Activated naive CD8-positive, alpha-beta T cell treated with anti-CD3 and anti-CD28 coated beads, Interleukin-2, amount 10 ng/mL, durations not matched to agents 7 days and 5 days (primary cell): ENCODE measurements around the gene ZNF407. TPM values are rescaled to one million over a fixed set of nuclear protein-coding genes. Genes with fewer than 3 reads are reported as not detected.

Source experiments
- ATAC-seq: fragments of 150-1000 bp; cut with Tn5 transposase; one replicate; pipeline ENCODE4 v1.10.0; 2021; ENCODE audit warnings: low read depth, moderate library complexity
- POLR2A ChIA-PET: fragments of 350-600 bp; sonication (Branson Sonifier 250); formaldehyde crosslinking; loops from one replicate; lab custom pipeline; 2021; ENCODE audit warnings: antibody characterized with exemption; lab: Charles Lee
- DNase-seq: peaks from one replicate; pipeline ENCODE4 v3.0.0; 2021
- H3K27ac Mint-ChIP-seq: one replicate; pipeline ENCODE4 v1.8.0; 2022; ENCODE audit warnings: mild to moderate bottlenecking, mixed read lengths
- H3K27me3 Mint-ChIP-seq: one replicate; pipeline ENCODE4 v1.8.0; 2022; ENCODE audit warnings: mild to moderate bottlenecking, moderate library complexity, mixed read lengths
- H3K36me3 Mint-ChIP-seq: one replicate; pipeline ENCODE4 v1.8.0; 2021; ENCODE audit warnings: mild to moderate bottlenecking, mixed read lengths
- H3K4me1 Mint-ChIP-seq: one replicate; pipeline ENCODE4 v1.8.0; 2021; ENCODE audit warnings: mixed read lengths
- H3K4me3 Mint-ChIP-seq: one replicate; pipeline ENCODE4 v1.8.0; 2022; ENCODE audit warnings: mild to moderate bottlenecking, moderate library complexity, mixed read lengths
- H3K9me3 Mint-ChIP-seq: one replicate; pipeline ENCODE4 v1.8.0; 2021; ENCODE audit warnings: mixed read lengths
- total RNA-seq, 2 experiments: library from RNA; stranded (reverse); gene quantifications; one replicate each; pipeline ENCODE4 v1.2.3, GENCODE V29; 2021

ZNF407 gene
- total RNA-seq, 2 experiments from 2014 or later, result 16.9 to 17.1 TPM

DNA sequence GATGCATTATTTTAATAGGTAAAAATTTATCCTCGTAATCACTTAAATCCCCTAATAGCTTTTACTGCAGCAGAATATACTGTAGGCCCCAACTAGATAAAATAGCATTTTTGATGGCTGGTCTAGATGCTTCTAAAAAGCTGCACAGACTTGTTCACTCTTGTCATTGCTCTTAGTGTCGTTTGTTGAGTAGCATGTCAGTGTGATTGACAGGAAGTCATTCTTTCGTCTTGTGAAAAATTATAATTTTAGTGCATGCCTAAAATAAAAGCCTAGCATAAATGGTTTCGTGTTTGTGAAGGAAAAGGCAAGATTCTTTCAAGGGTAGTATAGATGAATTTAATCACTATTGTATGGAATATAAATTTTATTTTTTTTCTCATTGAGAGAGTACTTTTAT is 336.3 kb downstream of the ZNF407 start:
- no peak for DNase-seq
- POLR2A ChIA-PET, result no interaction called here
- no peak overlapping the region for H3K4me3 Mint-ChIP-seq
- ATAC-seq, result no peak
- H3K27me3 Mint-ChIP-seq, result no peaks in the 10 kb centered on the region
- H3K4me1 Mint-ChIP-seq, result no peaks in the 10 kb centered on the region
- peaks cover 2% of the 10 kb centered on the region for H3K36me3 Mint-ChIP-seq
- H3K27ac Mint-ChIP-seq, result no peak overlapping the region
- no peaks in the 10 kb centered on the region for H3K9me3 Mint-ChIP-seq

DNA sequence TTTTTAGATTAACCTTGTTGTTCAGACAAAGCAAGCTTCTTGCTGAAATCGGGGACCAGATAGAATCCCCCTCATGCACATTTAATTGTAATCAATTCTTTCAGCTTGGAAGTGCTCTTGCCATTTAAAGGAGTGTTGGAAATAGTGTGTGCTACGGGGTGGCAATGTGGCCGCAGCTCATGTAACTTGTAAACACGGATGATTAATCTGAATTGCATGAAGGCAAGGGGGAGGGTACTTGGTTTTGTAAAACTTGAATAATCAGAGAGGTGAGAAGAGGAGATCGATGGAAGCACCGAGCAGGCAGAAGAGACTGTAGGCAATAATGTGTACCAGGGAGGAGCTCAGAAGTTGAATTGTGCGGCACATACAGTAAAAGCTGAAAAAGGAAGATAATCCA is 337.8 kb downstream of the ZNF407 start:
- H3K36me3 Mint-ChIP-seq, result peaks cover 2% of the 10 kb centered on the region
- ATAC-seq (no peak), DNase-seq (no peak)
- H3K4me1 Mint-ChIP-seq, result no peaks in the 10 kb centered on the region
- H3K27ac Mint-ChIP-seq, result no peak overlapping the region
- POLR2A ChIA-PET, result no interaction called here
- no peaks in the 10 kb centered on the region for H3K9me3 Mint-ChIP-seq
- no peaks in the 10 kb centered on the region for H3K27me3 Mint-ChIP-seq
- no peak overlapping the region for H3K4me3 Mint-ChIP-seq

DNA sequence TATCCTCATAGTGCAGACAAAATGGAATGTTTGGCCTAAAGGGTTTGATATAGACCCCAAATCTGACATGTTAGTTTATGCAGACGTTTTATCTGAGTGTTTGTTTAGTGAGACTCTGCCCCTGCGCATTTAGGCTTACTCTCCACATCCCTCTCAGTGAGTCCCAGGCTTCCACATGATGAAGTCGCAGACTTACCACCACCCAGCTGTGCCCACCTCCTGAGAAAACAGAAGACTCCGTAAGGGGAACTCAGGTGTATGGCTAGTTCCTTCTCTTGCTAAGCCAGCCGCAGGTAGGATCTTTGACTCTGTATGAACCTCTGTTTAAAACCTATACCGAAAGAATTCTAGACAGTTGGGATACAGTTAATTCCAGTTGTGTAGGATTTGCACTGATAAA is 338.7 kb downstream of the ZNF407 start:
- Mint-ChIP-seq H3K27ac (no peak overlapping the region), H3K27me3 (no peaks in the 10 kb centered on the region), H3K4me1 (no peaks in the 10 kb centered on the region), H3K9me3 (no peaks in the 10 kb centered on the region), H3K36me3 (peaks cover 2% of the 10 kb centered on the region), H3K4me3 (no peak overlapping the region)
- POLR2A ChIA-PET, result no interaction called here
- ATAC-seq, result no peak
- DNase-seq, result no peak

DNA sequence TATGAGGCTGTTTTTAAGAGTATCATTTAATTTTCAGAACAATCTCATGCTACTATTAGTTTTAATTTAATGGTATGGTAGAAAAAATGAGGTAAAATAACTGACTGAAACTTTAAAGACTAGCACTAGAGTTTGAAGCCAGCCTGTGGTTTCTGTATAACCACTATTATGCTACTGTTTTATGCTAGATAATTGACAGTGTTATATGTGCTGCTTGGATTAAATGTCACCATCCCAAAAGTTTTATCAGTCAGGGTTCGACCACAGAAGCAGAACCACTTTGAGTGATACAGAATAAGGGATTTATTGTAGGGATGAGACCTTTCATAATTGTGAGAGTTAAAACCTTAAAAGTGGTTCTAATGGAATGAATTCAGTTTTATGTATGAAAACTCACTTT is 339.6 kb downstream of the ZNF407 start:
- H3K27ac Mint-ChIP-seq, result no peak overlapping the region
- H3K27me3 Mint-ChIP-seq, result no peaks in the 10 kb centered on the region
- no peak overlapping the region for H3K4me3 Mint-ChIP-seq
- DNase-seq, result no peak
- H3K9me3 Mint-ChIP-seq, result no peaks in the 10 kb centered on the region
- POLR2A ChIA-PET, result no interaction called here
- peaks cover 2% of the 10 kb centered on the region for H3K36me3 Mint-ChIP-seq
- no peak for ATAC-seq
- H3K4me1 Mint-ChIP-seq, result no peaks in the 10 kb centered on the region

DNA sequence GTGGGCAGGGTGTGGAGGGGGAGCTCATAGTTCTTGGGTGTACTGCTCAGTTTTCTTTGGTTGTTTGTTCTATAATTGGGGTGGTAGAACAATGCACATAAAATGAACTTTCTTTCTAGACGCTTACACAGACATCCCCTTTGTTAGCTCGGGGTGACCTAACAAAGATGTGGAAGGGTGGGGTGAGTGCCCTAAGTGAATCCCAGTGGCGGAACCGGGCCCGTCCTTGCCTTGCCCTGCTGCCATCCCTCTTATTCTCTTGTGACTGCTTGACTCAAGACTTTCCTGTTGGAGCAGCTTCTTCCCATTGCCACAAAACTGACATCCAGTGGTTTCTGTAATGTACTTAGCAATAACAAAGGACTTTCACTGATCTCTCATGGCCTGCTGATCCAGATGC is 343.2 kb downstream of the ZNF407 start:
- no peak overlapping the region for H3K4me3 Mint-ChIP-seq
- no peaks in the 10 kb centered on the region for H3K36me3 Mint-ChIP-seq
- DNase-seq (no peak), ATAC-seq (no peak)
- no peak overlapping the region for H3K27ac Mint-ChIP-seq
- H3K4me1 Mint-ChIP-seq, result no peaks in the 10 kb centered on the region
- no peaks in the 10 kb centered on the region for H3K27me3 Mint-ChIP-seq
- no peaks in the 10 kb centered on the region for H3K9me3 Mint-ChIP-seq
- POLR2A ChIA-PET, result no interaction called here

DNA sequence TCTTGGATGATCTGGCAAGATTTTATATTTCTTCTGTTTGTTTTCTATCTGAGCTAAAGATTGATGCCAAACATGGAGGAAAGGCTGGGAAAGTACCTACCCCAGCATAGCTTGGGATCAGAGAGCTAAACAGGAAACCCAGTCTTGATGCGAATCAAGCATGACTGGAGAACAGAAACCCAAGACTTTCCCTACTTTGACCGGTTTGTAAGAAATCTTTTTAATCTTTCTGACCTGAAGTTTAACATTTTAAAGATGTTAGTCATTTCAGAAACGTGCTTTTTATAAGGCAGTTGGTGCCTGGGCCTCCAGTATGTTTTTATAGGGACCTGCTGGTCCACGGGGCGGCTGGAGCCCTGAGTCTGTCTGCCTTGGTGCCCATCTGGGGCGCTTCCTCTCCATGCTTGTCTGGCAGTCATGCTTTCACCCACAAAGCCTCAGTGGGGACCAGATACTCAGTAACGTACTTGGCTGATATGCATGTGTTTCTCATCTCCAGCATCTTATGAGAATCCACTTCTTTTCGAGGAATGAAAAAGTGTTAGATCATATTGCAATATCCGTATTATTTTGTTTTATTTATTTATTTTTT is 344.7 kb downstream of the ZNF407 start:
- no peak for DNase-seq
- no peak for ATAC-seq
- POLR2A ChIA-PET, result no interaction called here
- Mint-ChIP-seq H3K9me3 (no peaks in the 10 kb centered on the region), H3K4me3 (no peak overlapping the region), H3K4me1 (no peaks in the 10 kb centered on the region), H3K27ac (no peak overlapping the region), H3K27me3 (no peaks in the 10 kb centered on the region), H3K36me3 (no peaks in the 10 kb centered on the region)

DNA sequence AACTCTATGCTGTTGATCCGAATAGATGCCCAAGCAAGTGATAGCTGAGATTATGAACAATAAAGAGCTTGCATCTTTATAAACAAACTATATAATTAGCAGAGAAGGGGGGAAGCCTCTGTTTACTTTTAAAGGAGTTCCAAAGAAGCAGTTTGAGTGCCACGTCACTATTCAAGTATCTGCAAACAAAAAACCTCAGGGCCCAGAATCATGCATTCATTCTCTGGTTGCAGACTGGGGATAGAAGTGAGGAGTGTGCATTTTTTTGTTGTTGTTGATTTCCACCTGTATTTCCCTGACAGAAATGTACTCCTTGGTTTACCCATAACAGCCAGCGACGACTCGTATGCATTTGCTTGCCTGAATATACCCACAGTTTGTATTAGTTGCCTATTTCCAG is 347.0 kb downstream of the ZNF407 start:
- DNase-seq (no peak), ATAC-seq (no peak)
- Mint-ChIP-seq H3K36me3 (no peaks in the 10 kb centered on the region), H3K27ac (no peak overlapping the region), H3K4me3 (no peak overlapping the region), H3K9me3 (no peaks in the 10 kb centered on the region), H3K4me1 (no peaks in the 10 kb centered on the region), H3K27me3 (no peaks in the 10 kb centered on the region)
- POLR2A ChIA-PET, result no interaction called here

DNA sequence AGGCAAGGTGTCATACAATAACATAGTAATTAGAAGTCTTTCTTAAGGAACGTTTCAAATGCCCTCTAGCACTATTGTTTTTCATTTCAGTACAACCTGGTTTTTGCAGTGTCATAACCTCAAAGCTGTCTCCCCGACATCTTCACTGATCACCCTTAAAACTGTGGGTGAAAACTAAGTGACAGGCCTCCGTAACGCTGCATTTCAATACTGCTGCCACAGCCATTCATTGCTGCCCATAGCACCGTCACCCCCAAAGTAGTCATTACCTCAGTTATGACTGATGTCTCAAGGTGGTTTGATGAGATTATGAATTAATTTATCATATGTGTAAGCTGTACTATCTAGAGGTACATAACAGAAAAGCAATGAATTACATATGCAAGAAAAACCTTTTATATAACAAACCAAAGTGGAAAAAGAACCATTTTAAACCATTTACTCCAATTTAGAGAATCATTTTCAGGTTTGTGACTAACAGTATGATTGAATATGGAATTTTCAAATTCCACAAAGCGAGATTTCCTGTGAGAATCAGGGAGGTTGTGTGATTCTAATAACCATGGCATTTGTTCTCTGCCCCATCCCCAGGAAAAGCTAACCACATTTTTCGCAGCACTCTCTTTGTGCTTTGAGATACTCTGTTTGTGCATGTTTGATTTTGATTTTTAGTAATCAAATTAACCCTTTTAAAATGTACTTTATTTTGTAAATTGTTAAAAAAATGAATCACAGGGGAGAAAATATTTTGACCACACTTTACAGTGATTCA is 348.3 kb downstream of the ZNF407 start:
- H3K36me3 Mint-ChIP-seq, result no peaks in the 10 kb centered on the region
- no peak for DNase-seq
- no peaks in the 10 kb centered on the region for H3K9me3 Mint-ChIP-seq
- POLR2A ChIA-PET, result no interaction called here
- H3K4me3 Mint-ChIP-seq, result no peak overlapping the region
- H3K4me1 Mint-ChIP-seq, result peaks cover under 1% of the 10 kb centered on the region
- no peaks in the 10 kb centered on the region for H3K27me3 Mint-ChIP-seq
- ATAC-seq, result no peak
- H3K27ac Mint-ChIP-seq, result no peak overlapping the region

DNA sequence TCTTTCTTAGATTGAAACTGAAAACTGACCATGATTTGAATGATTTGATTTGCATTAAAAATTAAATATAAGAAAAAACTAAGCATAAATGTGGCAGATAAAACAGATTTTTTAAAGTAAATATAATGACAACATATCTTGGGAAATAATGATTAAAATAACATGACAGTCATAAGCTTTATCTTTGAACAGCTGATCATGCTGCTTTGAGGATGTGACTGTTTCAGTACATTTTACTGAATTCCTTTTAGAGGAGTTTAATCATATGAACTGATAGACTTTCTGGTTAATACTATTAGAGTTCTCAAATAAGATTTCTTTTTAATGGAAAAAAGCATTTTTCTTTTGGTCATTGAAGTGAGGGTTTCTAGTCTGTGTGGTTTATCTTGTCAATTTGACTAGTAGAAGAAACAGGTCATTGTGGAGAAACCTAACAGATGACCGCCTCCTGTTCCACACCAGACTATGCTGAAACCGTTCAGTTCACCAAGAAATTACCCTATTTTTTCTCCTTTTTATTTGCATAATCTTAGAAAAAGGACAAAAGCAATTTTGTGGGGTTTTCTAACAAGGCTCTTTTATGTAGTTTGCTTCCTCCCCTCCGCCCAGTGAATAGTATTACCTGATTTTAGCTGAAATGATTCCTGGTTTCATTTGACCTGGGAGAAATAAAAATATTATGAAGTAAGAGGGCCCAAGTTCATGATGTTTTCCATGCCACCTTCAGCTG is 349.1 kb downstream of the ZNF407 start:
- H3K36me3 Mint-ChIP-seq, result no peaks in the 10 kb centered on the region
- DNase-seq (no peak), ATAC-seq (no peak)
- H3K9me3 Mint-ChIP-seq, result no peaks in the 10 kb centered on the region
- H3K27me3 Mint-ChIP-seq, result no peaks in the 10 kb centered on the region
- no peak overlapping the region for H3K4me3 Mint-ChIP-seq
- peaks cover 3% of the 10 kb centered on the region for H3K4me1 Mint-ChIP-seq
- POLR2A ChIA-PET, result no interaction called here
- no peak overlapping the region for H3K27ac Mint-ChIP-seq

DNA sequence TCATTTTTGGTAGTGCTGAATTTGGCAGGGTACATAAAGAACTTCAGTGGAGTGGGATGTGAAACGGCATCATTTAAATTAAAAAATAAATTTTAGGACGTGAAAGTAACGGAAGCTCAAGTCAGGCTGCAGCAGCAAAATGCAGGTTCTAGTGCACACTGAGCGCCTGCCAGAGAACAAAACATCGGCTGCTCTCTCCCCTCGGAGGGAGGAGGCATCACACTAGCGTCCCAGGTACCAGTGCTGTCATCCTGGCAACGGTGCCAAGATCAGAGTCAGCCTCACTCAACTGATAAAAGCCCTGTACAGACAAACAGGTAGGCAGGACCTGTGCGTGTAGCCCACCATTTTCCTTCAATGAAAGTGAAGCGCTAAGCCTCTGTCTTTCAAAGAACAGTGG is 349.7 kb downstream of the ZNF407 start:
- Mint-ChIP-seq H3K9me3 (no peaks in the 10 kb centered on the region), H3K4me3 (no peak overlapping the region), H3K4me1 (peaks cover 3% of the 10 kb centered on the region), H3K36me3 (no peaks in the 10 kb centered on the region), H3K27me3 (no peaks in the 10 kb centered on the region), H3K27ac (no peak overlapping the region)
- no peak for DNase-seq
- no peak for ATAC-seq
- POLR2A ChIA-PET, result no interaction called here

DNA sequence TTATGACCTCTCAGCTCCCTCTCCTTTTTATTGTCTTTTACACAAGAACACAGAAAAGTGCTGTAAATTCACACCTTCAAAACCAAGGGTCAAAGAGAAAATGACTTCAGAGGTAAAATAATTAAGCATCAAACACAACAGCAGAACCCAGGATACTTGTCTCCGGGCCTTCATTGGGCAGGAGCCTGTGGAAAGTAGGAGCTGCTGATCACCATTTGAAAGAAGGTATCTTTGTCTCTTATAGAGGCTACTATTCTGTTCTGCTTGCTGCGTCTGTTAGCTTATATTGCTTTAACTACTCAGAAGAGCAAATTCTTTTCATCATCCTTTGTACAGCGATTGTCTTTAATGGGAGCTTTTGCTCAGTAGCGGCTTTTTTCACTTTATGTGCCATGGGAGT is 350.2 kb downstream of the ZNF407 start:
- peaks cover 3% of the 10 kb centered on the region for H3K4me1 Mint-ChIP-seq
- ATAC-seq, result no peak
- H3K9me3 Mint-ChIP-seq, result no peaks in the 10 kb centered on the region
- H3K36me3 Mint-ChIP-seq, result peaks cover 2% of the 10 kb centered on the region
- no peaks in the 10 kb centered on the region for H3K27me3 Mint-ChIP-seq
- POLR2A ChIA-PET, result no interaction called here
- no peak overlapping the region for H3K4me3 Mint-ChIP-seq
- H3K27ac Mint-ChIP-seq, result no peak overlapping the region
- DNase-seq, result no peak

DNA sequence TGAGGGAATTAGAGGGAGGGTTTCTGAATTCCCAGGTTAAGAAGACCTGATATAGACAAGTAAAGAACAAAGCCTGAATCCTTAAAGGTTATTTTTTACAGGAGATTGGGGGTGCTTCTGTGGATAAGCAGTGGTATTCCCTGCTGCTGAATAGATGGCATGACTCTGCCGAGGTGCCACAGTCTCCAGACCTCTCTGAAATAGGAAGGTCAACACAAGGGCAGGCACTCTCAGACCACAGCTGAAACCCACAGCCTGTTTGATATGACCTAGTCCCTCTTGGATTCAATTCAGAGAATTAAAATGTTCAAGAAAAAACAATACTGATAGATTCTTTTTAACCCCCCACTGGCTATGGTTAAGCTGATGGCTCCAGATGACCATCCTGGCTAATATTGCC is 351.9 kb downstream of the ZNF407 start:
- Mint-ChIP-seq H3K9me3 (no peaks in the 10 kb centered on the region), H3K36me3 (peaks cover 2% of the 10 kb centered on the region), H3K27ac (no peak overlapping the region), H3K4me3 (no peak overlapping the region), H3K4me1 (peaks cover 3% of the 10 kb centered on the region), H3K27me3 (no peaks in the 10 kb centered on the region)
- no peak for DNase-seq
- POLR2A ChIA-PET, result no interaction called here
- ATAC-seq, result no peak

DNA sequence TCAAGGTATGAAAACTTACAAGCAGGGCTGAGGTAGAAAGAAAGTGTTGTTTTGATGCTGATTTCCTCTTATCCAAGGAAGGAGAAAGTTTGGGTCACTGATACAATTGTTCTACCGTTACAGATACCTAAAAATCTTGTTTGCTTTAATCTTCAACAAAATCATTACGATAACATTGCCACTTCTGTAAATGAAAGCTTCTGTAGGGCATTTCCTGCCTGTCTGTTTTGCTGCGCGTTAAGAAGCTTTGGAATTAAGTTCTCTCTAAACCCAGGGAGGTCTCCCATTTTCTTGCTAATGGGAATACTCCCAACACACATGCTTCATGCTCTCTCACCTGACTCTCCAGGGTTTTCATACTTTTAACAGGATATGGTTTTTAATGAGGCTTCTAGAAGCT is 352.8 kb downstream of the ZNF407 start:
- ATAC-seq (no peak), DNase-seq (no peak)
- no peaks in the 10 kb centered on the region for H3K27me3 Mint-ChIP-seq
- no peak overlapping the region for H3K27ac Mint-ChIP-seq
- no peak overlapping the region for H3K4me3 Mint-ChIP-seq
- peaks cover 2% of the 10 kb centered on the region for H3K36me3 Mint-ChIP-seq
- H3K9me3 Mint-ChIP-seq, result no peaks in the 10 kb centered on the region
- POLR2A ChIA-PET, result no interaction called here
- H3K4me1 Mint-ChIP-seq, result peaks cover 3% of the 10 kb centered on the region
